ENCODE data around the gene IGBP1. TPM values are rescaled to one million over a fixed set of nuclear protein-coding genes. Genes with fewer than 3 reads are reported as not detected.
A peak's percentile ranks its signal among the peaks of the same experiment; 100 is the strongest.

Gene IGBP1
- polyA plus RNA-seq, 1 of the 3 experiments (the other 2 are of a cell fraction): 49.4 TPM

DNA sequence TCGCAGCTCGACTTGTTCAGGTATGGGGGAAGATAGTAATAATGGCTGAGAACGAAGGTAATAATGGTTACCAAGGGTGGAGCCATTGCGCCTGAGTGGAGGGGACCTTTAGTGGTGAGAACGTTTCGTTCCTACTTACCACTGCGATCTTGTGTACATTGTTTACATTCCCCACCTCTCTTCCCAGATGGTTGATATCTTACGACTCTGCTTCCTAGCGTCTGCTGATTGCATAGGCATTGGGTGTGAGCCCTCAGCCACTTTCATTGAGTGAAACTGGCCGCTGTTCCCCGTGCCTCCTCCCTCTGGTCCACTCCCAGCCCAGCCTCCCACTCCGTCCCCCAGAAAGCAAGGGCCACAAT, 850 bp downstream of the IGBP1 start:
- Histone ChIP-seq H3K9me2 (no peaks in the 10 kb centered on the region), H2AFZ (ENCODE audit: low read depth) (peak overlapping the region; percentile 85; the same call in 1 of the 2 replicates), H3K9ac (peak overlapping the region; percentile 97), H3K9me3 (no peaks in the 10 kb centered on the region), H3K4me1 (ENCODE audit: control insufficient read depth in 1 of 2, insufficient read depth in 2 of 2, low read depth in 1 of 2, low read length in 1 of 2) (peaks cover 0 to 9% of the 10 kb centered on the region in 2 experiments; a peak in 1 of 4 replicates), H3K36me3 (replicated peaks in 1 of 2; ENCODE audit: control insufficient read depth in 1 of 2, insufficient read depth in 2 of 2, low read length in 1 of 2) (peaks cover 12 to 14% of the 10 kb centered on the region in 2 experiments), H3F3A (replicated peaks; ENCODE audit: insufficient read depth) (no peaks in the 10 kb centered on the region), H3K27me3 (ENCODE audit: insufficient read depth) (no peaks in the 10 kb centered on the region), H3K4me2 (peak overlapping the region; percentile 76), H3K79me2 (ENCODE audit: insufficient read depth) (peaks cover 28% of the 10 kb centered on the region), H3K27ac (ENCODE audit: low read depth in 2 of 2, low read length in 1 of 2) (peak overlapping the region; percentile 52 to 97; a peak in 2 of 4 replicates), H3K4me3 (ENCODE audit: low read depth in 2 of 2, low read length in 1 of 2) (peak overlapping the region; percentile 68 to 75), H4K20me1 (ENCODE audit: insufficient read depth) (0 out of 2 replicates have a peak, but pooled peaks cover 3% of the 10 kb centered on the region)
- 8% methylated on average over 12 of the region's 12 CpGs for WGBS (ENCODE audit: low lambda C conversion rate)
- POLR2A ChIA-PET: no interaction called here
- CTCF ChIA-PET: interaction anchor here (0.7 to 3.0 kb wide), 6 partner anchors 8 to 631 kb away, joined by 3 to 12 read pairs (median 8); partner anchors contain the start of gene NALF2
- no peak for DNase-seq
- TF ChIP-seq SIN3A (IDR thresholded peaks at IDR 0.05; ENCODE audit: borderline replicate concordance, low read depth, low read length) (no peak), YY1 (IDR thresholded peaks at IDR 0.05; ENCODE audit: low read depth) (peak; percentile 11; the same call in 1 of the 2 replicates)

DNA sequence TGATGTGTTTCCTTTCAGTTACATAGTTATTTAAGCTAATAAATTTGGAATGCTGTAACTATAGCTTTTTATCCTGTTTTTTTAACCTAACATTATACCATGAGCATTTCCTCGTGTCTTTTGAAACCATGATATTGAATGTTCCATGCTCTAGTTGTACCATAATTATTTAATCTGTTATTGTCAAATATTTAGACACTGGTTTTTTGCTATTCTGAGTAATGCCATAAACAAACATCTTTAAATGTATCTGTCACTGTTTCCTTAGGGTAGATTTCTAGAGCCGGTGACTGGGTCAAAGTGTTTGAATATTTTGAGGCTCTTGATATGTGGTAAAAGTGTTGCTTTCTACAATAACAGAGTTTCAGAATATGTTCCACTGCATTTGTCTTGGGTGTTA, 5.4 kb downstream of the IGBP1 start:
- Histone ChIP-seq H3K27ac (ENCODE audit: low read depth in 2 of 2, low read length in 1 of 2) (no peak overlapping the region), H3K4me3 (ENCODE audit: low read depth in 2 of 2, low read length in 1 of 2) (no peak overlapping the region), H4K20me1 (ENCODE audit: insufficient read depth) (0 out of 2 replicates have a peak, but pooled peaks cover 3% of the 10 kb centered on the region), H3K9me3 (no peaks in the 10 kb centered on the region), H3K9ac (no peak overlapping the region), H3K79me2 (ENCODE audit: insufficient read depth) (peaks cover 30% of the 10 kb centered on the region), H3K36me3 (replicated peaks in 1 of 2; ENCODE audit: control insufficient read depth in 1 of 2, insufficient read depth in 2 of 2, low read length in 1 of 2) (peaks cover 14 to 15% of the 10 kb centered on the region in 2 experiments), H3K9me2 (no peaks in the 10 kb centered on the region), H3F3A (replicated peaks; ENCODE audit: insufficient read depth) (no peaks in the 10 kb centered on the region), H3K4me2 (no peak overlapping the region), H3K4me1 (ENCODE audit: control insufficient read depth in 1 of 2, insufficient read depth in 2 of 2, low read depth in 1 of 2, low read length in 1 of 2) (peaks cover 0 to 9% of the 10 kb centered on the region in 2 experiments; a peak in 1 of 4 replicates), H2AFZ (ENCODE audit: low read depth) (no peak overlapping the region), H3K27me3 (ENCODE audit: insufficient read depth) (peaks cover 4% of the 10 kb centered on the region; the same call in 1 of the 2 replicates)
- TF ChIP-seq EZH2phosphoT487 (IDR thresholded peaks at IDR 0.05; ENCODE audit: borderline replicate concordance, low read depth) (no peak), TEAD4 (IDR thresholded peaks at IDR 0.05; ENCODE audit: borderline replicate concordance, insufficient read depth) (no peak), MEF2A (IDR thresholded peaks at IDR 0.05; ENCODE audit: borderline replicate concordance, low read depth) (no peak), RCOR1 (IDR thresholded peaks at IDR 0.05; ENCODE audit: low read length) (no peak)
- TF ChIP-seq, protein P1, sequence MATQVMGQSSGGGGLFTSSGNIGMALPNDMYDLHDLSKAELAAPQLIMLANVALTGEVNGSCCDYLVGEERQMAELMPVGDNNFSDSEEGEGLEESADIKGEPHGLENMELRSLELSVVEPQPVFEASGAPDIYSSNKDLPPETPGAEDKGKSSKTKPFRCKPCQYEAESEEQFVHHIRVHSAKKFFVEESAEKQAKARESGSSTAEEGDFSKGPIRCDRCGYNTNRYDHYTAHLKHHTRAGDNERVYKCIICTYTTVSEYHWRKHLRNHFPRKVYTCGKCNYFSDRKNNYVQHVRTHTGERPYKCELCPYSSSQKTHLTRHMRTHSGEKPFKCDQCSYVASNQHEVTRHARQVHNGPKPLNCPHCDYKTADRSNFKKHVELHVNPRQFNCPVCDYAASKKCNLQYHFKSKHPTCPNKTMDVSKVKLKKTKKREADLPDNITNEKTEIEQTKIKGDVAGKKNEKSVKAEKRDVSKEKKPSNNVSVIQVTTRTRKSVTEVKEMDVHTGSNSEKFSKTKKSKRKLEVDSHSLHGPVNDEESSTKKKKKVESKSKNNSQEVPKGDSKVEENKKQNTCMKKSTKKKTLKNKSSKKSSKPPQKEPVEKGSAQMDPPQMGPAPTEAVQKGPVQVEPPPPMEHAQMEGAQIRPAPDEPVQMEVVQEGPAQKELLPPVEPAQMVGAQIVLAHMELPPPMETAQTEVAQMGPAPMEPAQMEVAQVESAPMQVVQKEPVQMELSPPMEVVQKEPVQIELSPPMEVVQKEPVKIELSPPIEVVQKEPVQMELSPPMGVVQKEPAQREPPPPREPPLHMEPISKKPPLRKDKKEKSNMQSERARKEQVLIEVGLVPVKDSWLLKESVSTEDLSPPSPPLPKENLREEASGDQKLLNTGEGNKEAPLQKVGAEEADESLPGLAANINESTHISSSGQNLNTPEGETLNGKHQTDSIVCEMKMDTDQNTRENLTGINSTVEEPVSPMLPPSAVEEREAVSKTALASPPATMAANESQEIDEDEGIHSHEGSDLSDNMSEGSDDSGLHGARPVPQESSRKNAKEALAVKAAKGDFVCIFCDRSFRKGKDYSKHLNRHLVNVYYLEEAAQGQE (IDR thresholded peaks at IDR 0.05; ENCODE audit: low read depth, low read length): no peak
- ChIA-PET POLR2A (no interaction called here), CTCF (no interaction called here)
- no peak for DNase-seq
- 49% methylated on average over 2 of the region's 2 CpGs for WGBS (ENCODE audit: low lambda C conversion rate)
